ENCODE results near the gene OR51A2. TPM values are rescaled to one million over a fixed set of nuclear protein-coding genes. Genes with fewer than 3 reads are reported as not detected.
"Not testable (repeated sequence)": the region's sequence is repeated elsewhere in the genome, so short reads cannot be mapped to it uniquely, and the experiment has no call there.

The OR51A2 gene, protein sequence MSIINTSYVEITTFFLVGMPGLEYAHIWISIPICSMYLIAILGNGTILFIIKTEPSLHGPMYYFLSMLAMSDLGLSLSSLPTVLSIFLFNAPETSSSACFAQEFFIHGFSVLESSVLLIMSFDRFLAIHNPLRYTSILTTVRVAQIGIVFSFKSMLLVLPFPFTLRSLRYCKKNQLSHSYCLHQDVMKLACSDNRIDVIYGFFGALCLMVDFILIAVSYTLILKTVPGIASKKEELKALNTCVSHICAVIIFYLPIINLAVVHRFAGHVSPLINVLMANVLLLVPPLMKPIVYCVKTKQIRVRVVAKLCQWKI
- total RNA-seq: not detected in 2 replicates
- long read RNA-seq: 0 reads

DNA sequence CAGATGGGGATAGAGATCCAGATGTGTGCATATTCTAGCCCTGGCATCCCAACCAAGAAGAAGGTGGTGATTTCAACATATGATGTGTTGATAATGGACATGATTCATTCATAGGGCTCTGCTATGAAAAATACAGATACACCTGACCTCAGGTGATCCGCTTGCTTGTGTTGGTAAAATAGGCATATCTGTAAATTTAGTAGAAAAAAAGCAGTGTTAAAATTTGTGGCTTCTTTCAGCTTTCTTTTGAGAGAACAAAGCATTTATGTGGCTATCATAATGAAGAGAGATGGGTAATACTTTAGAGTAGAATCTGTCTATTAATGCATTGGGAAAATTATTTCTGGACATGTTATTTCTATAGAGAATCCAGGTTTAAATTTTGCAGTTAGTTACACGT lies at the start of gene OR51A2:
Gene OR51A2 (minus strand): TSS at position 101 of the 400 bp plus-strand sequence. CDS start 0 bp downstream, at position 101.
- not testable (repeated sequence) for H3K36me3 Mint-ChIP-seq (ENCODE audit: low read depth); H3K27ac Mint-ChIP-seq (ENCODE audit: unreplicated experiment); H3K9me3 Mint-ChIP-seq; H3K4me1 Mint-ChIP-seq; DNase-seq (ENCODE audit: low read depth, low spot score); H3K4me3 Mint-ChIP-seq
- peaks cover 24% of the 10 kb centered on the region for H3K27me3 Mint-ChIP-seq (ENCODE audit: low read depth)

- peak; percentile 53 for DNase-seq (ENCODE audit: low read depth, low spot score)
- H3K9me3 Mint-ChIP-seq: no peaks in the 10 kb centered on the region
- no peaks in the 10 kb centered on the region for H3K4me1 Mint-ChIP-seq
- peak; percentile 82 for TF ChIP-seq CTCF (conservative IDR thresholded peaks at IDR 0.05)
- H3K4me3 Mint-ChIP-seq: no peak overlapping the region
- H3K27me3 Mint-ChIP-seq (ENCODE audit: low read depth): peaks cover 38% of the 10 kb centered on the region
- H3K36me3 Mint-ChIP-seq (ENCODE audit: low read depth): no peaks in the 10 kb centered on the region
- no peak overlapping the region for H3K27ac Mint-ChIP-seq (ENCODE audit: unreplicated experiment)
These were observed 49.1 kb upstream of the OR51A2 start for GRCh38 chr11:5004424-5005274.

DNA sequence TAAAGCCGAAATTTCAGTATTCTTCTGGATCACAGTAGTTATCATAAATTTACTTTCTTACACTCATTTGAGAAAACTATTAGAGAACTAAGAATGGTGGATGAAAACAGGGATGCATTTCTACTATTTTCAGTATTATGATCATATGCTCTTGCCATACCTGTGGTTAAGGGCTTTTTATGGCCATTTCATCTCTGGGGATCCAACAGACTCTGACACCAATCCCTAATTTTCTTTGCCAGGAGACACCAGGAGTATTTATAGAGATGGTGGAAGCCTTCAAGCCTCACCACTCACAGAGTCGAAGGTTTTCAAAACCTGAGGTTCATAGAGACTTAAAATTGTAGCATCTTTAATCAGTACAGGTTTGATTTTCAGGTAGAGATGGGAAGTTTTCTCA lies 39.0 kb upstream of the OR51A2 start, which contains the start of gene OR51L1:
Gene OR51L1 (plus strand): TSS at position 301 of the 400 bp plus-strand sequence. CDS start 4,132 bp downstream, outside the sequence.
- TF ChIP-seq CTCF (conservative IDR thresholded peaks at IDR 0.05): no peak
- Mint-ChIP-seq H3K4me3 (no peak within 1 kb of the TSS), H3K9me3 (no peaks in the 10 kb centered on the region), H3K27me3 (ENCODE audit: low read depth) (peaks cover 18% of the 10 kb centered on the region), H3K27ac (ENCODE audit: unreplicated experiment) (no peak within 1 kb of the TSS), H3K36me3 (ENCODE audit: low read depth) (no peaks in the 10 kb centered on the region), H3K4me1 (peaks cover 5% of the 10 kb centered on the region)
- no peak for DNase-seq (ENCODE audit: low read depth, low spot score)

- no peak overlapping the region for H3K27ac Mint-ChIP-seq (ENCODE audit: unreplicated experiment)
- no peak for TF ChIP-seq CTCF (conservative IDR thresholded peaks at IDR 0.05)
- H3K9me3 Mint-ChIP-seq: no peaks in the 10 kb centered on the region
These were observed 35.5 kb upstream of the OR51A2 start for GRCh38 chr11:4991060-4991459.

GRCh38 chr11:4983841-4984240 lies 28.3 kb upstream of the OR51A2 start:
- Mint-ChIP-seq H3K27ac (ENCODE audit: unreplicated experiment) (no peak overlapping the region), H3K4me1 (no peaks in the 10 kb centered on the region), H3K36me3 (ENCODE audit: low read depth) (no peaks in the 10 kb centered on the region), H3K27me3 (ENCODE audit: low read depth) (no peaks in the 10 kb centered on the region), H3K4me3 (no peak overlapping the region), H3K9me3 (no peaks in the 10 kb centered on the region)
- no peak for TF ChIP-seq CTCF (conservative IDR thresholded peaks at IDR 0.05)
- no peak for DNase-seq (ENCODE audit: low read depth, low spot score)

More at GRCh38 chr11:4991060-4991459, 35.5 kb upstream of the OR51A2 start:
- Mint-ChIP-seq H3K4me3 (no peak overlapping the region), H3K4me1 (peaks cover 5% of the 10 kb centered on the region), H3K27me3 (ENCODE audit: low read depth) (peaks cover 9% of the 10 kb centered on the region), H3K36me3 (ENCODE audit: low read depth) (no peaks in the 10 kb centered on the region)
- no peak for DNase-seq (ENCODE audit: low read depth, low spot score)
